GM15510 (cell line): ENCODE measurements around the gene ADGRB2.

Experiments used
- POLR2A ChIP-seq: IDR thresholded peaks from 3 replicates; pipeline ENCODE4 v1.6.1; 2011; ENCODE audit warnings: borderline replicate concordance; ENCODE audit not compliant: insufficient read length; ENCODE audit errors: extremely low read depth

ADGRB2 gene

DNA sequence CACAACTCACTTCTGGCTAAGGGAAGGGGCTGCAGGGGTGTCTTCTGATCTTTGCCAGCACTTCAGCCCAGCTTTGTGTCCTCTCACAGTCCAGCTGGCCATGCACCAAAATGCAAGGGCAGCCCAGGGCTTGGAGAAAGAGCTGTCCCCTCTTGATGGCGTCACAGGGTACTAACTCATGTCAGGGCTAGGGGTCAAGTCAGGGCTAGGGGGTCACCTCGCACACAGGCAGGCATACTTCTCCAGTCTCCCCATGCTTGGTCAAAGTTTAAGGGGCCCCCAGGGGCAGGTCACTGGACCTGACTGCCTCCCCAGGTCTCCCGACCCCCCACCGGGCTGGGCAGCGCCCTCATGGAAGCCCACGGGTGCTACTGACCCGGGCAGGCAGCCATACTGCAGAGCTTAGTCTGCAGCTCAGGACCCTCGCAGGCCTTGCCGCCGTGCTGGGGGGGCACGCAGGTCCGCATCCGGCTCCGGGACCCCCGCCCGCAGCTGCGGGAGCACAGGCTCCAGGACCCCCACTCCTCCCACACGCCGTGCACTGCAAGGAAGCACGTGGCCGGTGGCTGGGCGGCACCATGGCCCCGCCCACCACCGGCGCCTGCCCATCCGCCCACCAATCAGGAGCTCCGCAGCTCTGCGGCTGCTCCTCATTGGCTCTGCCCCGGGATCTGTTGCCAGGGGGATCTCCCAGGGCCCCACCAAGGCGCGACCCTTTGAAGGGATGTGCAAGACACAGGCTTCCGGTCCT is 21.5 kb downstream of the ADGRB2 start:
- no peak for TF ChIP-seq POLR2A

DNA sequence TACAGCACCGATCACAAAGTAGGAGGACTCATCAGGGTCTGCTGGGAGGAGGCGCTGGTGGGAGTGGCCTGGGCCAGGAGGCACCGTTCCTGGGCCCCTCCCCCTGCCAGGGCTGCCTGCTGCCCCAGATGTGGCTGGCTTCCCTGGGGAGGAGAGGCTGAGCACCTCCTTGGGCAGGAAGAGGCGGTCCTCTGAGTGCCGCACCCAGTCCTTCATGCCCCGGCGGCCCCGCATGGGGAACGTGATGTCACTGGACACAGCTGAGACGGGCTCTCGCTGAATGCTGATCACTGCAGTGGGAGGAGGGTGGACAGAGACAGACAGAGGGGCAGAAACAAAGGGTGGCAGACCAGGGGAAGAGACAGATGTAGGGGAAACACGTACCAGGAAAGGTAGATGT is 24.8 kb downstream of the ADGRB2 start:
- no peak for TF ChIP-seq POLR2A

DNA sequence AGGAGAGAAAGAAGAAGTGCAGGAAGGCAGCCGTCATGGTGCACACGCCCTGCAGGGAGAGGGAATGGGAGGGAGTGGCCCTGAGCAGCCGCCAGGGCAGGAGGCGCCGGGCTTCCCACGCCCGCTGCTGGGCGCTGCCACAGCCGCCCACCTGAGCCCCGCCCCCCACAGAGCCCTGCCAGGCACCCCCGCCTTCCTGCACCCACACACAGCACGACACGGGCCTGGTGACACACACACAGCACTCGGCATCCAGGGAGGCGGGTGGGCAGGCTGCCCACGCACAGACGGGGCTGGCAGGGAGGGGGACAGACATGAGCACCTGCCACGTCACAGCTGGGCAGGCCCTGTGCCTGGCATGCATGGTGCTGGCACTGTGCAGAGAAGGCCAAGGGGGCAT is 27.5 kb downstream of the ADGRB2 start:
- TF ChIP-seq POLR2A = no peak

DNA sequence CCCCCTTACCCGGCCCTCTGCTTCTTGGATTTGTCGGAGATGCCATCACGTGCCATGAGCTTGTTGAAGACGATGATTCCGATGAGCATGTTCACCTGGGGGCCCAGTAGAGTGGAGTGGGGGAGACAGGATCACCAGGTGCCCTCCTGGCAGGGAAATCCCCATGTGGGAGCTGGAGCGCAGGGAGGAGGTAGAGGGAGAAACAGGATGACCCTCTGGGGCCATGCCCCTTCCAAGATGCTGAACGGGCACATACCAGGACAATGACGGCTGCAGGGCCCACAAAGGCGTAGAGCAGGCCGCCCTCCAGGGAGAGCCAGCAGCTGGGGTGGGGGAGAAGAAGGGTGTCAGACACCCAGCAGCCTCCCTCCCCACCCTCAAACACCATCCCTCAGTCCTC is 28.6 kb downstream of the ADGRB2 start:
- no peak for TF ChIP-seq POLR2A

DNA sequence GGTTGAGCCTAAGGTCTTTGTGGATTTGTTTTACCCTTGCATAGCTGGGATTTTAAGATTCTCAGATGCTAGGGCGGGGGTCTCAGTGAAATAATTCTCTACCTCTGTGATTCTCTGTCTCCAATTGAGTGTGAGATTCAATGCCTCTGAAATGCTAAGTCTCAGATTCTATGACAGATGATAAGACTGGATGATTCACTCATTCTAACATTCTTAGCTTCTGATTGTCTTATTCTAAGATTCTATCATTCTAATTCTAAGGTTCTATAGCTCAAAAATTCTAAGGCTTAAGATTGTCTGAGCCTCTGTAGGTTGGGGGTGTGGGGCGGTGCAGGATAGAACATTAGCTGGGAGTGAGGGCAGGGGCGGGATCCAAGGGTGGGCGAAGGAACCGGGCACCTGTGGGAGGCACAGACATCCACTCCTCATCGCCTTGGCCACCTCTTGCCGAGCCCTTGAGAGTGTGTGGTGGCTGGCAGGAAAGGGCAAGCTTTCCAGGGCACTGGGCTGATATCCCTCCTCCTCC is 29.5 kb downstream of the ADGRB2 start:
- no peak for TF ChIP-seq POLR2A

DNA sequence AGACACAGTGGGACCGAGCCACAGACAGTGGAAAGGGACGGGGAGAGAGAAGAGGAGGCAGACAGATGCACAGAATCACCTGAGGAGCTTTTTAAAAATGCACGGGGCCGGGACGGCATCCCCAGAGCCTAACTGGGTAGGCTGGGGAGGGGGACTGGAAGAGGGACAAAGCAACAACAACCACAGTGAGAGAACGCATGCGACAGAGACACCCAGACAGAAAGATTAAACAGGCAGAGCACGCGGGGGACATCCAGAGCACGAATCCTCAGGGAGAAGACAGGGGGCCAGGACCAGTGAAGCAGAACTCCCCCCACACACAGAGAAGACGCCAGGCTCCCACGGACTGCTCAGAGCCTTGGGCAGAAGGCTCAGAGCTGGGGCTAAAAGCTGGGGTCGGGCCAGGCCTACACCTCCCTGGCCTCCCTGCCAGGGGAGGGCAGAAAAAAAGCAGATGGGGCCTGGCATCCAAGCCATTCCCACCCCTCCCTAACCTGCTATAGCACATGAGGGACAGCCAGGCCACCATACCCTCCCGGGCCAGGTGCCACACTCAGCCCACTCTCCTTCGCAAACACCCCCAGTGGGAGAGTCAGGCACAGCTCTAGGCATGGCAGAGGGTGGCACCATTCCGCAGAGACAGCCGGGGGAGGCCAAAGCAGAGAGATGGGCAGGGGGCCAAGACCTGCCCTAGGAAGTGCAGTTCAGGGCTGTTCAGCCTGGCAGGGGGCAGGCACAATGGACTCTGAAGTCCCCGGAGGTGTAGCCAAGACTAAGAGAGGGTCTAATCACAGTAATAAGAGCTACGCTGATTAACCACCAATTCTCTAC is 30.5 kb downstream of the ADGRB2 start:
- TF ChIP-seq POLR2A = no peak

DNA sequence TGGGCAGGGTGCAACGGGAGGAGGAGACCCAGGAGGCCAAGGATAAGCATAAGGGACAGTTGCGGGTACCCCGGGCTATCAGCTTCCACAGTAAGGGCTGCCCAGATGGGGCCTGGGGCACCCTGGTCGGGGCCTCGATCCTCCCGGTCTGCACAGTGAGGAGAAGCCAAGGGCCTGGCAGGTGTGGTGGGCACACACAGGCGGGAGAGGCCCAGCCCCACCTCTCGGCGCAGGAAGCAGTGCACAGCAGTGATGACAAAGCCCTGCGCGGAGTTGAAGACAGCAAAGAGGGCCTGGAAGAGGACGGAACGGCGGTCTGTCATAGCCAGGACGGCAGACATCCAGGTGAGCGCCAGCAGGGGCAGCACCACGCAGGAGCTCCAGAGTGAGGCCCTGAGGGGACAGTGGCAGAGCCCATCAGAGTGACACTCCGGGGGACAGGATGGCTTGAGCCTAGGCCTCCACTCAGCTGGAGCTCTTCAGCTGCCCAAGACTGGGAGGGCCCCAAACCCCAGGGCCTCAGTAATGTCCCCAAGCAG is 31.3 kb downstream of the ADGRB2 start:
- TF ChIP-seq POLR2A = no peak

DNA sequence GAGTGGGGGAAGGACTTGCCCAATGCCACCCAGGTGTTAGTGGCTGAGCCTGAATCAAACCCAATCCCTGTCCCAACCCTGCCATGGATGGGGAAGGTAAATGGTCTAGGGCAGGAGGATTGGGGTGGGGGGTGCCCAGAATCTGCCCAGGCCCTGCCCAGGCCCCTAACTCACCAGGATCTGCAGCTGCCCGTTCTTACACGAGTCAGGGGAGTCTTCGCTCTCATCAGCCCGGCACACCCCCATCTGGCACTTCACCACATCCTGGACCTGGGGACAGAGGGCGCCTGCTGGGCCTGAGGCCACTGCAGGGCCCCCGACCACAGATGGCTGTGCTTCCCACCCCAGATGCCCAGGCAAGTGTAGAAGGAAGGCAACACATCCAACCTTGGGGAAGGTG is 31.8 kb downstream of the ADGRB2 start:
- TF ChIP-seq POLR2A = no peak

DNA sequence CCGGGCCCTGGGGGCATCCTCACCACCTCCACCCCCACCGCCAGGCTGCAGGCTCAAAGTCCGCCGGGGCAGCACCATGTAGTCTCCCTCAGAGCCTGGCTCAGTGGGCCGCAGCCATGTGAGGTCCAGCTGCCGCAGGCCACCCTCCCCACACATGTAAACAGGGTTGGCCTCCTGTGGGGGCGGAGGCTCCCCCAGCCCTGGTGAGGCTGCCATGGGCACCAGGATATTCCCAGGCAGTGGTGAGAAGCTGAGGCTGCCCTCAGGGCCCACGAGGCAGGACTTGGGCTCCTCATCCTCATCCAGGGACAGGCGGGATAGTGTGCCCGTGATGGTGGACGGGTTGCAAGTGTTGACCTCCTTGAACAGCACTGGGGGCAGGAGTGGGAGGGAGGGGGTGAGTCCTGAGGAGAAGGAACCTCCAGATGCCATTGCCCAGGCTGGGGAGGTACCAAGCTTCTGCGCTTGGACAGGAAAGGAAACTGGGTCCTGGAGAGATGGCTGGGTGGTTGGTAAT is 33.0 kb downstream of the ADGRB2 start:
- no peak for TF ChIP-seq POLR2A

DNA sequence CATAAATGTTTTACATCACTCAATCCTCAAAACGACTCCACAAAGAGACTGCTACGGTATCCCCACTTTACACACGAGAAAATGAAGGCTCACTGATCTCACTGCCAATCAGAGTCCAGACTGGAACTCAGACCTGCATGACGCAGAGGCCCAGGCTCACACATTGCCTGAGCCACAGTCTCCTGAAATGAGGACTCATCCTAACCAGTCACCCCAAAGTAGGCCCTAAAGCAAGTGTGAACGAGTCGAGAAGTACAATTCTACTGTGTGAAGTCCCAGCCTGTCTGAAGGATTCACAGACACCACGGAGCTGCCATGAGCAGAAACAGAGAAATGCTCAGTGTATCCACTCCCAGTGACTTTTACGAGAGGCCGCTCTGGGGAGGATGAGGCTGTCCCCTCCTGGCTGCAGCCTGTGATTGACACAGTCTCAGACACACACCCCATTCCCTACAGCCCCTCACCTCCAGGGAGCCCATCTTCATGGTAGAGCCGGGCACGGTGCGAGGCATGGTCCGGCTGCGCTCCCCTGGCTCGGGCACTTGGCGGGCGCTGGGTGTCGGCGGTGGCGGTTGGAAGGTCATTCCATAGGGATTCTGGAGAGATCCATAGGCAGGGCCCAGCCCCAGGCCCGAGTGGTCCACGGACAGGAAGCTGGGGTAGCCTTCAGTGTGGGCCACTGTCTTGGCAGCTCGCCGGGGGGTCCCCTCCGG is 33.6 kb downstream of the ADGRB2 start:
- no peak for TF ChIP-seq POLR2A

DNA sequence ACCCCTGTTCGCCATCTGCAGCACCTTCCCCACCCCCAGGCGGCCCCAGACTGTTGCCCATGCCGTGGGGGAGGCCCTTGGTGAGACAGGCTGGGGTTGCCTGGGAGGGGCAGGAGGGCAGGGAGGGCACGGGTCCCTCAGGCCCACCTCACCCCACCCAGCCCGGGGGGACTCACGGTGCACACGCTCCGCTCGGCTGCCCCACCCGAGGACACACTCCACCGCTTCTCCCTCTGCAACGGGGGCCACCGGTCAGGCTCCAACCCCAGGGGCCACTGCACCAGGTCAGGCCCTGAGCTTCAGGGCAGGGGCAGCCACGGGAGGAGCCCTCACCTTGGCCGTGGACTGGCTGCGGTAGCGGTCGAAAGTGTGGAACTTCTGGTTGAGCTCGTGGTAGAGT is 36.3 kb downstream of the ADGRB2 start:
- no peak for TF ChIP-seq POLR2A

DNA sequence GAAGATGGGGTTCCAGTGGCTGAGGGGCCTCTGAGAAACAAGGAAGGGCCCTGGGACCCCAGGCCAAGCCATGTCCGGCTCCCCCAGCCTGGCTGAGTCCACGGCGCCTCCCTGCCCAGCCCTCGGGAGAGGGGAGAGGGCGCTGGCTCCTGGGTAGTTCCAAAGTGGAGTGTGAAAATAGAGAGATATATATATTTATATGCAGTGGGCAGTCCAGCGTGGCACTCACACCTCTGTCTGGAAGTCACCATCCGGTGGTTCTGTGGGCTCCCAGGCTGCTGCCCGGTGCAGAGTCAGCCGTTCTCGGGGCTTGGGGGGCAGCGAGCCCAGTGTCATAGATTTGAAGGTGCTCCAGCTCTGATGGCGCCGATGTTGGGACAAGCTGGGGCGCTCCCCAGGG is 36.9 kb downstream of the ADGRB2 start:
- no peak for TF ChIP-seq POLR2A

DNA sequence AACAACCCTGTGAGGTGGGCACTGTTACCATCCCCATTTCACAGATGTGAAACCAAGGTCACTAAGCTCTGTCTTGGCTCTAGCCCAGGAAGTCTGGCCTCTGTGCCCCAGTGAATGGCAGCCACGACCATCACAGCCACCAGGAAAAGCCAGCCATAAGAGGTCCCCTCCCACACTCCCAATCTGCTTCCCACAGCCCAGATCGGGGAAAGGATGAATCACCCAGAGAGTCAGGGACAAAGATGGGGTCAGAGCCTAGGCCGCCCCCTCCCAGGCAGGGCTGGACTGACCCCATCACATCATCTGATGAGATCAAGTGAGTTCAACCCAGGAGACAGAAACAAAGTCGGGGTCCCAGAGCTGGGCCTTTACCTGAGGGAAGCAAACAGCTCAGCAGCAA is 37.4 kb downstream of the ADGRB2 start:
- TF ChIP-seq POLR2A = no peak

DNA sequence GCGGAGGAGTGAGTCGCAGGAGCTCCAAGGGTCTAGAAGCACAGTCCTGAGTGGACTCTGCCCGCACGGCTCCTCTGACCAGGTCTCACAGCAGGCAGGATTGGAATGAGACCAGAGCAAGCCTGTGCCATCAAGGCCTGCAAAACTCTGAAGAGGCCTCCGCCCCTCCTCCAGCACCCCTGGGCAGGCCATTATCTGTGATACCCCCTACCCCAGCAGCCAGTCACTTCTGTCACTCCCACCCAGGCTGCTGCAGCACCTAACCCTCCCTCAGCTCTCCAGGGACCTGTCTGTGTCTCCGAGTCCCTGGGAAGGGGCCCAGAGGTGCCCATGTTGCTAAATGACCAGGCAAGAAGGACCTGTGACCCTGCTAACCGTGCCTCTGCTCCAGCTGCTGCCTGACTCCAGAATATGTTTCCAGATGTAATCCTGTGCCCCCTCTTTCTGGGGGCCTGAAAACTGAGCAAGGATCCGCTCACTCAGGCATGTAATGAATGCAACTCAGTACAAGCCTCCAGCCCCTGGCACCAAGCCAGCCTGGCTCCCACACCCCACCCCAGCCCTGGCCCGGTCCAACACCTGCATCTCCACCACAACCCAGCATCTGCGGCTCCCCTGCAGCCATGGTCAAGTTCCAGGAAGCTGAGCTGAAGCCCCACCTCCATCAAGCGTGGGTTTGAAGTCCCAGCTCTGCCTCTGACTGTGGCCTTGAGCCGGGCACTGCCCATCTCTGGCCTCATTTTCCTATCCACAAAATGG is 38.2 kb downstream of the ADGRB2 start:
- no peak for TF ChIP-seq POLR2A
